GM20431 (cell line): ENCODE measurements around the gene PLEKHG1.

Source experiments
- in situ Hi-C: fragments of 300-500 bp; cut with MseI, MboI; formaldehyde crosslinking; loops from one replicate; pipeline ENCODE4 v1.15.0; 2020; ENCODE audit warnings: low sequenced_read_pairs; ENCODE audit not compliant: unreplicated experiment

Gene PLEKHG1

GRCh38 chr6:150617496-150618460 lies 18.1 kb downstream of the PLEKHG1 start:
- in situ Hi-C loops = no loop called here

GRCh38 chr6:150619275-150619674 lies 19.6 kb downstream of the PLEKHG1 start:
- in situ Hi-C loops = no loop called here

- in situ Hi-C loops = no loop called here
Observed at GRCh38 chr6:150620244-150620643, 20.6 kb downstream of the PLEKHG1 start.

GRCh38 chr6:150620763-150621162 lies 21.1 kb downstream of the PLEKHG1 start:
- in situ Hi-C loops = no loop called here

- in situ Hi-C loops = no loop called here
Observed at GRCh38 chr6:150622476-150622875, 22.8 kb downstream of the PLEKHG1 start.

GRCh38 chr6:150622941-150623874 lies 23.5 kb downstream of the PLEKHG1 start:
- in situ Hi-C loops = no loop called here

GRCh38 chr6:150624191-150624590 lies 24.5 kb downstream of the PLEKHG1 start:
- in situ Hi-C loops = no loop called here

GRCh38 chr6:150625927-150626326 lies 26.2 kb downstream of the PLEKHG1 start:
- in situ Hi-C loops = no loop called here

GRCh38 chr6:150627154-150627553 lies 27.5 kb downstream of the PLEKHG1 start:
- in situ Hi-C loops = no loop called here

GRCh38 chr6:150627585-150628025 lies 27.9 kb downstream of the PLEKHG1 start:
- in situ Hi-C loops = no loop called here

GRCh38 chr6:150628908-150629307 lies 29.2 kb downstream of the PLEKHG1 start:
- in situ Hi-C loops = no loop called here

- in situ Hi-C loops = no loop called here
Observed at GRCh38 chr6:150631283-150631983, 31.7 kb downstream of the PLEKHG1 start.

- in situ Hi-C loops = no loop called here
Observed at GRCh38 chr6:150631984-150632642, 32.4 kb downstream of the PLEKHG1 start.

- in situ Hi-C loops = no loop called here
Observed at GRCh38 chr6:150632785-150633485, 33.2 kb downstream of the PLEKHG1 start.

GRCh38 chr6:150633486-150633834 lies 33.8 kb downstream of the PLEKHG1 start:
- in situ Hi-C loops = no loop called here

- in situ Hi-C loops = no loop called here
Observed at GRCh38 chr6:150634176-150634963, 34.7 kb downstream of the PLEKHG1 start.

- in situ Hi-C loops = no loop called here
Observed at GRCh38 chr6:150634964-150635292, 35.2 kb downstream of the PLEKHG1 start.

- in situ Hi-C loops = no loop called here
Observed at GRCh38 chr6:150635906-150636514, 36.3 kb downstream of the PLEKHG1 start.
